ENCODE data around the gene SPTY2D1.
A peak's percentile ranks its signal among the peaks of the same experiment; 100 is the strongest.
"Not testable (repeated sequence)": the region's sequence is repeated elsewhere in the genome, so short reads cannot be mapped to it uniquely, and the experiment has no call there.

The SPTY2D1 gene

DNA sequence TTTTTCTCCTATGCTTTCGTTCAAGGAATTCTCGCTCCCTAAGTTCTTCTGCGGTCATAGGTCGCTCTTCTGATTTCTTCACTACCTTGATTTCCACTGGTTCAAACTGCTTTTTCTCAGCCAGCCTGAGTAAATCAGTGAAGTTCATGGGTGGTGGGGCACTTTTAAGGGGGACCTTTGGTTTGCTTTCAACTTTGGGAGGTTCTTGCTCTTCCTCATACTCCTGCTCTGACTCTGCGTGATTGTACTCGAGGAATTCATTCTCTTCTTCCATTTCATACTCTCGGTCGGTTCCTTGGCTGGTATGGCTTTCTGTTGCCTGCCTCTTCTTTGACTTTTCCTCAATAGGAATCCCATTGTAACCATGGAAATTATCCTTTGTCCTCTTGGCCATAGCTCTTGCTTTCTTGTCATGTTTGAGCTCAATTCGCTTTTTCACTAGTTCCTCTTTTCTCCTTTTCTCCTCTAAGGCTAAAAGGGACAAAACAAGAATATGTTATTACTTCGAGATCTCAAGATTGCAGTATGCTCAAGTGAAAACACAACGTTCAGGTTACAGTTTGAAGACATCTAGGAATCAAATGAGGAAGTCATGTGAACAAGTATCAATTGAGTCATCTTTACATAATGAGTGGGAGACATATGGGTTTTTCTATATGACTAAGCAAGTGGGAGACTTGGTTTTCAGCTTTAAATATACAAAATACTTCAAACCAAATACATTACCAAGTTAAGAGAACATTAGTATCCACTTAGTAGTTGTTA lies 18.3 kb downstream of the SPTY2D1 start:
- no peak for DNase-seq

DNA sequence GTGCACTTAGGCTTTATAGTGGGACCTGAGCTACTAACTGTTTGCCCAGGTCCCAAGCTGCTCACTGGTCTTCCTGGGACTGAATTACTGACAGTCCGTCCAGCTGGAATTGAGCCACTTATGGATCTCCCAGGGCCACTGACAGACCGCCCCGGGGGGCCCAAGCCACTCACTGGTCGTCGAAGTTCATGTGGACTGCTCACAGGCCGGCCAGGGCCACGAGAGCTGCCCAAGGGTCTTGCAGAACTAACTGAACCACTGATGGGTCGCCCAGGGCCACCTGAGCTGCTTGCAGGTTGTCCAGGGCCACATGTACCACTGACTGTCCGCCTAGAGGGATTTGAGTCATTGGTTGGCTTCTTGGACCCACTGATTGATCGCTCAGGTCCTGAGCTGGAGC lies 19.5 kb downstream of the SPTY2D1 start:
- no peak for DNase-seq

DNA sequence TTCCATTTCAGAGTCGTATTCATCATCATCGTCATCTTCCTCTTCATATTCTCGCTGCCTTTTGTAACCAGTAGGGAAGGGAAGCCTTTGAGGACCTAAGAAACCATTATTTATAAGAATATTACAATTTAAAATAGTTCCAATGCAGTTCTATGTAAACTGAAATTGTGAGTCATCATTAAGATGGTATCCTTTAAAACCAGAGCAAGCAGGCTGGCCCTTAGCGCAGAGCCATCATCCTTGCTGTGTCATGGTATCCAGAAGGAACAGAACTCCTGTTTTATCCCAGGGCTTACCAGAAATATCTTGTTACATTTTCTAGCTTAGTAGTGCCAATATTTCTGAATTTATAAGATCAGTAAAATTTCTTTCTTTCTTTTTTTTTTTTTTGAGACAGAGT lies 21.7 kb downstream of the SPTY2D1 start:
- DNase-seq = no peak

DNA sequence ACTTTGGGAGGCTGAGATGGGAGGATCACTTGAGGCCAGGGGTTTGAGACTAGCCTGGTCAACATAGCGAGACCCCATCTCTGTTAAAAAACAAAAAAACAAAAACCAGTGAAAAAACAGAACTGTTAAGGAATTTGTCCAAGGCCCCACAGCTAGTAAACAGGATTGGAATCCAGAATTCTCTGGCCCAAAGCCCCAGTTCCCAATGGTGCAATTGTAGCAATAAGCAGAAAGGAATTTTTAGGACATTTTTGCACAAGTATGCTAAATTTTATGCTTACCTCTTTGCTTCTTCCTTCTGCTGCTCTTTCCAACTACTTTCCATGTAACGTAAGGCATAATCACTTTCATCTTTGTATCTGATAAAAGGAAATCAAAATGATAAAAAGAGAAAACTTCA lies 22.9 kb downstream of the SPTY2D1 start:
- DNase-seq = no peak

DNA sequence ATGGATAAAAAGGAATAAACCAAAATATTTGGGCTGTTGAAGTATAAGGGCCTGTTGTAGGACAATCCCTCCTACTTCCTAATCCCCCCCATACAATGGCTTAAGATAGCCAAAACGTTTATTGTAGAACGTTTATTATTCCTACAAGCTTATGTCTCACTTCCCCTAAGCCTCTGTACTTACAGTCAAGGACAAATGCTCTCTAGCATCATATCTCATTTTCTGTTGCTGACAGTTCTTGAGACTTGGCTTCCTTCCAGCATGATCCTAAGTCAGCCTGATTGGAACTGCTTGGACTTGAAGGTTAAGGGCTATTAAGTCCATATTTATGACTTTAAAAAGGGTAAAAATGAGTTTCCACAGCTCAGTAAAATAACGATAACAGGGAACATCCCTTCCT lies 25.8 kb downstream of the SPTY2D1 start:
- DNase-seq = no peak

DNA sequence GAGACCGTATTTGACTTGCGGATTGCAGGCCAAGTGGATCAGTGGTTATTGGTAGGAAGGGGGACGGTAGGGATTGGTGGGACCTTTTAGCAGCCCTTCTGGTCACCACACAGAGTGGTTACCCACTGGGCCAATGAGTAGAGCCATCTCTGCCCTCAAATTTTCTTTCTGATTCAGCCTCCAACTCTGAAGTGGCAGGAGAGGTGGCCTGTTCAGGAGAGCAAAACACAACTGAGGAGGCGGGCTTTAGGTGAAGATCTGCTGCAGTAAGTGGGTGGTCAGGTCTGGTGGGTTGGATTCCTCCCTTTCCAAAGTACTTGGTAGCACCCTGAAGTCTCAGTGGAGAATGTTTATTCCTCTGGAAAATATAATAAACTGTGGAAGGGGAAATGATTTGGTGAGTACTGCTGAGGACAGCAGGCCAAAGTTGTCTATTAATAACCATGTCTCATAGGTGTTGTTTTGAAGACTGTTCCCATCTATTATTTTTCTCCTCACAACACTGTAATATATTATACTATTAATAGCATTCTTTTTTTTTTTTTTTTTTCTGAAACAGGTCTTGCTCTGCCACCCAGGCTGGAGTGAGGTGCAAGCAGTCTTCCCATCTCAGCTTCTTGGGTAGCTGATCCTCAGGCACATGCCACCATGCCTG lies 33.1 kb downstream of the SPTY2D1 start:
- DNase-seq = no peak

DNA sequence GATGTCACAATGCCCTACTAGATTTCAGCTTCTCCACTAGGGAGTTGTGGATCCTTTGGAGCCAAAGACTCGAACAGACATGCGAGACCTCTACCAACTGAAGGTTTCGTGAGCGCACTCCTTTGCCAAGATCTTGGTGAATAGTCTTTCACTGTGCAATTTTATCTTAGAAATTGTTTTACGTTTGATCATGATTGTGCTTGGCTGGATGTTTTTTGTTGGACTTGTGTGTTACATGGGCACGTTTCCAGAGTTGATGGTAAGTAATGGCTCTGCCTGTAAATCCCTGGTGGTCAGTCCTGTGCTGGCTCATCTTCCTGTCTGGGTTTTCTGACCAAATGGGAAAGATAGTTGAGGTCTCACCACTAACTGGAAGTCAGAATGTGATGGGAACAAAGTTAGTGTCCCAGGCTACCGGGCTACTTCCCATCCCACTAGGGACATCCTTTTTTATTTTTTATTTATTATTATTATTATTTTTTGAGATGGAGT lies 34.4 kb downstream of the SPTY2D1 start, which contains the start of gene MISFA:
TSS of gene MISFA (plus strand) at position 51 of the 492 bp plus-strand sequence. CDS start at position 191, 140 bp downstream.
- DNase-seq = no peak

DNA sequence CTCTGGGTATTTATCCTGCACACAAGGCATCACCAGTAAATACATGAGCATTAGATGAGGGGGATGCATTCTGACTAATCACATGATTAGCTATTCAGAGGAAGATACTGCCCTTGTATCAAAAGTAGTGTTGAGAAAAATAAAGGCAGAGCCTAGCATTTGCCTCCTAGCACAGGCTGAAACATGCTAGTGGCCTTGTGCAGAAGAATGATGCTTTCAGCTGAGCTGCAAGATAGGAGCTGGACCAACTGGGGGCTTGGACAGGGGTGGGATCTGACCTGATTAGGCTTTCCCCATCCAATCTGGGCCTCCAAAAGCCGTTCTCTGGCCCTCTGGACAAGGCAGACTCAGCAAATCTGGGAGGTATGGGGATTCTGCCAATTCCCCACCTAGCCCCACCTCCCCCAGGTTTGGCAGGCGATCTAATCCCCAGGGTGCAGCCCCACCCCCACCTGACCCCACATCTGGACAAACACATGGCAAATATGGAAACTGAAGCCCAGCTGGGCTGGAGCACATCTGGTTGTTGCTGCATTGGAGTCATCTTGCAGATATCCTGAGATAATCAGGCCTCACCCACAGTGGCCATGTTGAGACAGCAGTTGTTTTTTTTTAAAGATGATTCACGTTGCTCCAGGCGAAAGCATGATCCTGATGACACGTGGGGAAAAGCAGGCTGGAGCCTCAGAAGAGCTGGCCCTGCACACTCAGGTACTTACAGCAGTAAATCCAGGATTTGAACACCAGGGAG lies 39.0 kb downstream of the SPTY2D1 start:
- peak; percentile 16 for DNase-seq

DNA sequence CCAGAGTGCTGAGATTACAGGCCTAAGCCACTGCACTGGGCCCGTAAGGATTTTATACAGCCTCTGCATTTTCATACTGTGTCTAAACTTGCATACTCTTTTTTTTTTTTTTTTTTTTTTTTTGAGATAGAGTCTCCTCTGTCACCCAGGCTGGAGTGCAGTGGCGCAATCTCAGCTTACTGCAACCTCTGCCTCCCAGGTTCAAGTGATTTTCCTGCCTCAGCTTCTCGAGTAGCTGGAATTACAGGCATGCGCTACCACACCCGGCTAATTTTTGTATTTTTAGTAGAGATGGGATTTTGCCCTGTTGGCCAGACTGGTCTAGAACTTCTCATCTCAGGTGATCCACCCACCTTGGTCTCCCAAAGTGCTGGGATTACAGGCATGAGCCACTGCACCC lies 40.1 kb downstream of the SPTY2D1 start:
- not testable (repeated sequence) for DNase-seq

DNA sequence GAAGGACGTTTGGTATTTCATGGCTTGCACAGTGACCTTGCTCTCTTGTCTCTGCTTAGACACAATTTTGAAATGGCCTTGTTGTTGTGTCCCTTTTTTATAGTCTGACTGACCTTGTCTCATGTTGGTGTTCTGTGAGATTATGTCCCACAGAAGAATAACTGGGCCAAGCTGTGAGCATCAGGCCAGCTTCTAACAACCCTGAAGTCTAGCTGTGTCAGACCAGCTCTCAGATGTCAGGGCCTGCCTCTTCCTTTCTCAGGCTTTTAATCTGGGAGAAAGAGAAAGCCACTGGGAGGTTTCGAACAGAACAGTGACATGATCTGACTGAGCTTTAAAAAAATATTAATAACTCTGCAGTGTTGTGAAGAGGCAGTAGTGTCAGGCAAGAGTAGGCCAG lies 43.6 kb downstream of the SPTY2D1 start:
- DNase-seq = no peak

DNA sequence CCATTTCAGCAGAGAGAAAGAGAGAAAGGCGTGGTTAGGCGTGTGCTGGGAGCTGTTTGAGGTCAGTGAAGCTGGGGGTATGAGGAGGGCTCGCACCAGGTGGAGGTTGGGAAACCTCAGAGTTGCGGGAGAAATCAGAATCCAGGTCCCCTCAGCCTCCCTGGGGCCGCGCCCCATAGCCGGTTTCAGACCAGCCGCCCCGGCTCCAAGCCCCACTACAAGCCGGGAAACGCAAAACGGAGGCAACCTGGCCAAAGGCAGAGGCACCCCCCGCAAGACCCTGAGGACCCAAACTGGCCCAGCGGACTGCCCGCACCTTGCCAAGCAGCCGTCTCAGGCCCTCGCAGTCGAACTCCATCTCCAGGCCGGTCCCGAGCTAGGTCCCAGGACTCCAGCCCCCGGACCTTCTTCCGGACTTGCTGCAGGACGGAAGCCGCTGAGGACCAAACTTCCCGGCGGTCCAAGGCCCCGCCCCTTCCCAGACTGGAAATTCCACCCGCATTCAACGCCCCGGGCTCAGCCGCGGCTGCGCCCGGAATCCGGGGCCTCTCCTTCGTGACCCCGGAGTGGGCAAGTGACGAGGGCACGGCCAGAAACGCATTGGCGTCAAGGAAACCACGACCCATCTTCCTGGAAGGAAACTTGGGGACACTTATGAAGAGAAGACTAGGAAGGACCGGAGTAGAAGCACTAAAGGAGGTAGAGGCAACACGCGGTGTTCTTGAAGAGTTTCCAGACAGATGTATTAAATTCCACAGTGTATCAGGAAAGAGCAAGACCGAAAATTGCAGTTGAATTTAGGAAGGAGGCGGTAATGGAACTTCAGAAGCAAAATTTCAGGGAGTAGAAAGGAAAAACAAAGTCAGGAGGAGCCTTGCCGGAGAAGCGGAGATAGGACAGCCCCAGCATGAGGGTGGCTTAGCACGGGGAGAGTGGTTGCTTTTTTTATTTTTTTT lies 45.6 kb downstream of the SPTY2D1 start, which contains the start of gene UEVLD:
TSS of gene UEVLD (minus strand) at position 438 of the 956 bp plus-strand sequence. CDS start at position 358, 80 bp downstream.
- DNase-seq = peak; percentile 92

DNA sequence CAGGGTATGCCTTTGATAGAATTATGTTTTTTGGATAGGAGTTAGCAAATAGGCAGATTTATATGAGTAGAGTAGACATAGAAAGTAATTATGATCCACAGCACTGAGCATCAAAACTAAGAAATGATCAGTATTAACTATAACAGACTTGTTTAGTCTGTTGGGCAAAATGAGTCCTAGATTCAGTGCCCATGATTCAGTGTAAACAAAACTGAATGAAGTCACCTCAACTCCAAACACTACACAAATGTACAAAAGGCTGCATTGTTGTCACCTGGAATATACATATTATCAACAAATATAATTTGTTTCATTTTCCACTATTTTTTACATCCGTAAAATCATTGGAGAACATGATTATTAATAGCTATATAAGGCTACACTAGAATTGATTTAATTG lies 52.3 kb downstream of the SPTY2D1 start:
- no peak for DNase-seq

DNA sequence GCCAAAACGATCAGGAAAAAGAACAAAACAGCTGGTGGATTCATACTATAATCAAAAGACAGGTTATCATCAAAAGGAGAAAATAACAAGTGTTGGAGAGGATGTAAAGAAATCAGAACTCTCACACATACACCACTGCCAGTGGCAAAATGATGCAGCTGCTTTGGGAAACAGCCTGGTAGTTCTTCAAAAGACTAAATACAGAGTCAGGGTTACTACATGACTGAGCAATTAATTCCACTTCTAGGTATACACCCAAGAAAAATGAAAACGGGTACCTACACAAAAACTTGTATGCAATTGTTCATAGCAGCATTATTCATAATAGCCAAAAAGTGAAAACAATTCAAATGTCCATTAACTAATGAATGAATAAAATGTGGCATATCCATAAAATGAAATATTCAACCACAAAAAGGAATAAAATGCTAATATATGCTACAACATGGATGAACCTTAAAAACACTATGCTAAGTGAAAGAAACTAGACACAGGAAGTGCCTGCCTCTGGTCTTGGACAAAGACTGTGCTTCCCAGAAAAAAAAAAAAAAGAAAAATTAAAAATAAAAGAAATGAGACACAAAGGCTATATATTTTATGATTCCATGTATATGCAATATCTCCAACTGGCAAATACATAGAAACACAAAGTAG lies 53.9 kb downstream of the SPTY2D1 start:
- DNase-seq = no peak

DNA sequence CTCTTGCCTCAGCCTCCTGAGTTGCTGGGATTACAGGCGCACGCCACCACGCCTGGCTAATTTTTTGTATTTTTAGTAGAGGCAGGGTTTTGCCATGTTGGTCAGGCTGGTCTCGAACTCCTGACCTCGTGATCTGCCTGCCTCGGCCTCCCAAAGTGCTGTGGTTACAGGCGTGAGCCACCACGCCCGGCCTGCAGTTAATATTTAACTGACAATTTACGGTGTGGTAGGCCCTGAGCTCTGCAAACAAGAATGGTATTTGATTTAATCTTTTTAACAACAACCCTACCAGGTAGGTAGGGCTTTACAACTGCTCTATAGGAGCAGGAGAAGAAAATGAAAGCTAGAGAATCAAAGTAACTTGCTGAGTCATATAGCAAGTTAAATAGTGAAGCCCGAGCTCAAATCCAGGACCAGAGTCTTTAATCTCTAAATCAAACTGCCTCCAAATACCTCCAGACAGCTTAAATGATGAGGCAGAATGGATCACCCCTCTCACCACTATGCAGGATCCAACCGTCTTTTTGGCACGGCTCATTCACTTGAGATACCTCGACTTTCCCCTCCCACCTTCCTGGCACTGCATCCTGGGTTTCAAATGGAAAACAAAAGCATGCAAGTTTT lies 55.1 kb downstream of the SPTY2D1 start:
- DNase-seq = no peak

DNA sequence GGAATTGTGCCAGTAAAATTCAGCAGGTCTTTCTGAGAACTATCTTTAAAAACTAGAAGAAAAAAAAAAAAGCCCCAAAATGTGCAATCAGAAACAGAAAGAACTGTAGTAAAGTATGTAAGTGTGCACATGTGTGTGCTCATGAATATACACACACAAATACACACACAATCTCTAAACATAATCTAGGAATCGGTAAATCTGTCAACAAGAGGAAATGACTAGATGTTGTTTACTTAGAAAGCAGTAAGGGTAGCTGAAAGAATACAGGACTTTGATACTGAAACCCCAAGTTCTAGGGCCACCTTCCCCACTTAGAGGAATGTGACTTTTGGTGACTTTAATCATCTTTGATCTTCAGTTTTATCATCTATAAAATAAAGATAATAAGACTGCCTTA lies 58.8 kb downstream of the SPTY2D1 start:
- DNase-seq = no peak

DNA sequence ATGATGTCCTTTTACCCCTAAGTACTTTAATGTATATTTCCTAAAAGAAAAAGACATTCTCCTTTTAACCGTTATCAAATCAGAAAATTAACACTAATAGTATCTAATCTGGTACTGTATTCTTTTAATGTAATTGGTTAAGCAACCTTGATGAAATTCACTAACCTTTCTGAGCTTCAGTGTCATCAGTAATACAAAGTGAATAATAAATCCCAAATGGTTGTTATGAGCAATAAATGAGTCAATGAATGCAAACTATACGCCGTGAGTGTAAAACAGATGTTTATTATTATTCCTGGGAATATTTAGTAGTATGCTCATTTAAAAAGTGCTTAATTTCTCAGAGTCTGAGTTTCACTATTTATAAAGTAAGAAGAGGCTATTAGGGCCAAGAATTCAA lies 67.1 kb downstream of the SPTY2D1 start:
- DNase-seq = no peak

DNA sequence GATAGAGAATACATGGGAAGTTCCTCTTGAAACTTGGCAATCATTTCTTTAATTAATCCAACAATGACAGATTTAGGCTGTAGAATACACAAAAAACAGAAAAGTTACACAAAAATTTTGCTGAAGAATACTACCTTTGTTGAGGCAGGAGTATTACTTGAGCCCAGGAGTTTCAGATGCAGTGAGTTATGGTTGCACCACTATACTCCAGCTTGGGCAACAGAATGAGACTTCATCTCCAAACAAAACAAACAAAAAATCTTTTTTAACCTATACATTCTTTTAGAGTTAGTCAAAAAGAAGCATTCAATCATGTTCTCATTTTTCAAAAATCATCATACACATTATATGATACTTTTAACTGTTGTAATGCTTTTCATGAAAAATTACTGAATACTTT lies 67.7 kb downstream of the SPTY2D1 start:
- DNase-seq = no peak

DNA sequence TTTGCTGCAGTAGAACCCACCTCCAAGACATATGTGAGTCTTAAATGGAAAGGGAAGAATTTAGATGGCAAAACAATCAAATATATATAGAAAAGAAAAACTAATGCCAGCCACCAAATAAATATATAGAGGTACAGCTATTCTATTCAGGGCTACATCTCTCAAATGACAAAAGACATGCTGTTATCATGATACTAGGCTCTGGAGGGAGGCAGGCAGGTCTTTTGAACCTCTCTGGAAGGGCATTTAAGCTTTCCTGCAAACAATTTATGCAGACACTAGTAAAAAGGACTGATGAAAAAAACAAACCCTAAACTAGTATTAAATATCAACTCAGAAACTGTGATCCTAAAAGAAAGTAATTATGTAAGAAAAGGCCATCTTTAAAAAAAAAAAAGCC lies 70.0 kb downstream of the SPTY2D1 start:
- DNase-seq = no peak

DNA sequence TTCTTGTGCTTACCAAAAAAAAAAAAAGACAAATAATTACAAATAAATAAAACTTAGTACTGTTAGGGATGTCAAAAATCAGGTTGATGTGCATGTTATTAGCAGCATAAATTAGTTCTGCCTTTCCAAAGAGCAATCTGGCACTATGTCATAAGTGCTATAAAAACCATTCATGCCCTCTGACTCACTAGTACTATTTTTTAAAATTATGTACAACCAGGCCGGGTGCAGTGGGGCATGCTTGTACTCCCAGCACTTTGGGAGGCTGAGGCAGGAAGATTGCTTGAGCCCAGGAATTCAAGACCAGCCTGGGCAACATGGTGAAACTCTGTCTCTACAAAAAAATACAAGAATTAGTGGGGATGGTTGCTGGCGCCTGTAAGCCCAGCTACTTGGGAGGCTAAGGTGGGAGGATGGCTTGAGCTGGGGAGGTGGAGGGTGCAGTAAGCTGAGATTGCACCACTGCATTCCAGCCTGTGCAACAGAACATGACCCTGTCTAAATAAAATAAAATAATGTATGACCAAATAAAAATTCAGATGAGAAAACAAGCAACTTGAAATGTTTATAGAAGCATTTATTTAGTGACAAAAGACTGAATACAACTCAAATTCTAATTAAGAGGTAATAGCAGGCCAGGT lies 70.9 kb downstream of the SPTY2D1 start:
- DNase-seq = no peak
